Measurements from ENCODE around the gene CKLF.

Gene CKLF

GRCh38 chr16:66517586-66518263 lies 34.7 kb upstream of the CKLF start:
- DNase-seq, result no peak

DNA sequence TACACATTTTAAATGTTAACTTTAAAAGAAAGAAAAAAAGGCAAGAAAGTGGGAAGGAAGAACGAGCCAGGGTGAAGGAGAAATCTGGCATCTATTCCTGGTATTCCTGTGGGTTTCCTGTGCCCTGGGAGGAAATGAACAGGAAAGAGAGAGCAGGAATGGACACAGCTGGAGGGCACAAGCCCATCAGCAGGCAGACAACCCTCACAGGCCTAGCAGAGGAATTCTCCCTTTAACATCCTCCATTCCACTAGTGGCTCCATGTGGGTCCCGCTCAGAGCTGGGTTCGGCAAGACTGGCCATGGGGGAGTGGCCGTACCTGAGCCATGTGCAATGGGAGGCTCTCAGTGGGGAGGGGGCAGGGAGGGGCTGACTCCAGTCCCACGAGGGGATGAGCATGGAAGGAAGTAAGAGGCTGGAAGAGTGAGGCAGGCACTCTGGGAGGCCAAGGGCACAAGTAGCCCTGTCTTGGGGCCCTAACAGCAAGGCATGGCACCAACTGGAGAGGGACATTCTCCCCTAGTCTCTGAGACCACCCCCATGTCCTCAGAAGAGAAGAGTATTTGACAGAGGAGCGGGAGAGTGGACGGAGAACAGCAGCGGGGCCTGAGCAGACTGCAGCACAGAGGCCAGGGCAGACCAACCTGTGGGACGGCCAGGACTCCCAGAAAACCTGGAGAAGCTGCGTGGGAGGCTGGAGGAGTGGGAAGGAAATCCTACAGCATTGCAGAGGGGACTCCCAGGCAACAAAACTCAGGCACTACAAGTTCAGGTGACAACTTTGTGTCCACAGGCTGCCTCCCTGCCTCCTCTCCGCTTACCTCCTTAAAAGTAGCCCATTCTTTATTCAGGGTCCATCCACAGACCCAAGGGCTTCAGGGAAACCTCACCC lies 32.6 kb upstream of the CKLF start:
- no peak for DNase-seq

DNA sequence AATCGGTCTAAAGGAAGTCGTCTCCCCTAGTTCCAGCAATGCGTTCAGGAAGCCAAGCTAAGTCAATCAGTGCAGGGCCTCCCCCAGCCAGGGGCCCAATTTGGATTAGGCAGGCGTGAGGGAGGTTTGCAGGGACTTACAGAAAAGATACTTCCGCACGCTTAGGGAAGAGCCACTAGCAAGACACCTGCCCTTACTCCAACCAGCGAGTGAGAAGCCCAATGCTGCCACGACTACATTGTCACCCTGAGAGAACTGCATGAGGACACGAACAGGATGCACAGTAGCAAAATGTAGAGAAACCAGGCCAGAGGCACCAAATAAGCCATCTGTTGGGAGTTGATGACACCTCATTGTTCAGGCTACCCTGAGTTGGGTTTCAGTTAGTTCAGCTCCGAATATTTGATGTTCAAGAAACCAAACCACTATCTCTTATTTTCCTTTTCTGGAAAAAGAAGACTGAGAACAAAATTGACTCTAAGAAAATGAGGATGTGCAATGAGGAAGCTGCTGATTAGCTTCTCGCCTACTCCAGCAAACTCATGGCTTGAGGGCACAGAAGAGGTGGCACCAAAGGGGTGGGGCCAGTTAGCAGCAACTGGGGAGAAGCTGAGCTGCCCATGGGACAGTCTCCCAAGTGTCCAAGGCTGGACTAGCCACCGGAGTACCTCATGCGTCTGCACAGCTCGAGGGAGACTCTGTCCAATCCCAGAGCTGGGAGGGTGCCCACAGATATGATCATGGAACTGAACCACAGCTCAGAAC lies 31.8 kb upstream of the CKLF start:
- no peak for DNase-seq

DNA sequence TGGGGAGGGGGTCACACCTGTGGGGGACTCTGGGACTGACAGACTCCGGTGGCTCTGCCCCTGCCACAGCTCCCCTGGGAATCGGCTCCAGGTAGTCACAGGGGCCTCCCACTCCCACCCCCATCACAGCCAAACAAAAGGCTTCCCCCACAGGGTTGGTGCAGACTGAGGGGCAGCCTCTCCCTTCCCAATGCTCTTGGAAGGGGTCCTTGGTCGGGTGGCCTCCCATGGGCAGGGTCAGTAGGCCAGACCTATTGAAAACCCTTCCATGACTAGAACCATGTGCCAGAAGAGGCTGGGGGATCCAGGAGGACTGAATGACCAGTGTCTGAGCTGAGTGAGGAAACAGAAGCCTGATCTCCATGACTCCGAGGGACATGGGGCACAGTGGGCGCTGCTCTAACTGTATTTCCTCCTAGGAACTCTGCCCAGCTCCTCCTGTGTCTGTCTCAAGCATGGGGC lies 31.1 kb upstream of the CKLF start:
- DNase-seq, result no peak

DNA sequence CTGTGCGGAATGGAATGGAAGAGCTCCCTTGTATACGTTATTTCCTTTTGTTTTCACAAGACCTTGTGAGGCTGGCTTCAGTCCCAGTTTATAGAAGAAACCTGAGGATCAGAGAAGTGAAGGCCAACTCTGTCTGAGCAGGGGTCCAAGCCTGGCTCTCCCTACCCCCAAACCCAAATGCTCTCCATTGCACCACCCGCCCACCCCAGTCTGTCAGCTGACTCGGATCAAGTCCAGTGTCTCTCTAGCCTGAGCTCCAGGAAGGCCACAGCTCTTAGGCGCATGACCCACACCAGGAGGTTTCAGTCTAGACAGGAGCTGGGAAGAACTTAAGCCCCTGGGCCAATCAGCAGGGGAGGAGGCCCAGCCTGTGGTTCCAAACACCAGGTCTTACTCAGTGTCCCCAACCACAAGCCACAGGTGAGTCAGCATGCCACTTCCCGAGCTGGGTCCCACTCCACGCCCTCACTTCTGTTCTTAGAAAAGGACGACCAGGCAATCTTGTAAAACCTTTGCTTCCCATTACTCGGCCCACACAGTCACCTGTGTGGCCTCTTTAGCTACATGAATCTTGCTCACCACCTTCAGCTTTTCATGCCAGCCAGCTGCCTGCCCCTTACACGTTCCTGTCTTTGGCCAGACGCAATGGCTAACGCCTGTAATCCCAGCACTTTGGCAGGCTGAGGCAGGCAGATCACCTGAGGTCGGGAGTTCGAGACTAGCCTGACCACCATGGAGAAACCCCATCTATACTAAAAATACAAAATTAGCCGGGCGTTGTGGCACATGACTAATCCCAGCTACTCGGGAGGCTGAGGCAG lies 30.2 kb upstream of the CKLF start:
- peak; percentile 15 for DNase-seq

- no peak for DNase-seq
Observed at GRCh38 chr16:66522816-66523590, 29.4 kb upstream of the CKLF start.

GRCh38 chr16:66523861-66524354 lies 28.5 kb upstream of the CKLF start:
- DNase-seq, result no peak

- no peak for DNase-seq
Observed at GRCh38 chr16:66524601-66525164, 27.7 kb upstream of the CKLF start.

DNA sequence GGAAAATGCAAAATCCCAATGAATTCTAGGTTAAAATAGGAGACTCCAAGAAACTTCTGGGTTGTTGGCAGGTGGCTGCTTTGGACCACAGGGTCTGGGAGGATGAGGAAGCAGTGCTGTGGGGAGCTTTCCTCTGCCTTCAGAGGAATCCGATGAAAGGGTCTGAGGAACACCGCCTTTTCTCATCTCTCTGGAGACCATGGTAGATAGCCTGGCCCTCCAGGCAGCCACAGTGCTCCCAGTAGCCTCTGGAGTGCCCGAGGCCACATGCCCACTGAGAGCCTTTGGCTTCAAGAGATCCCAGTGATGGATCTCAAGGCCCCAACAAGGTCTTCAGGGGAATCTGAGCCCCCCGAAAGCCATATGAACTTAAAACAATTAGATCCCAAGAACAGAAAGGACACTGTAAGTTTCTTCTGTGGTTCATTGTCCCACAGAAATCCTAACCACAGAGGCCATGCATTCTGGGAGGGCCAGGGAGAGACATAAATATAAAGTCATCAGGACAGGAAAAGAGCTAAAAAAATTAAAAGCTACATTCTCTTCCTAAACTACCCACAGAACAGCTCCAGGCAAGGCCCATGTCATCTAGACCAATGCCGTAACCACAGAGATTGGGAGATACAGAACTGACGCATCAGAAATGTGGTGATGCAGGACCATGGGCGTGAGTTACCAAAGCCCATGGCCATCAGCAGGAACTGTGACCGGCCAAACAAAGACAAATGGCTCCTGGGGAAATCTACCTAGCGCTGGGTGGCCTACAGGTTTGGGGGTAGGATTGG lies 26.8 kb upstream of the CKLF start:
- no peak for DNase-seq

DNA sequence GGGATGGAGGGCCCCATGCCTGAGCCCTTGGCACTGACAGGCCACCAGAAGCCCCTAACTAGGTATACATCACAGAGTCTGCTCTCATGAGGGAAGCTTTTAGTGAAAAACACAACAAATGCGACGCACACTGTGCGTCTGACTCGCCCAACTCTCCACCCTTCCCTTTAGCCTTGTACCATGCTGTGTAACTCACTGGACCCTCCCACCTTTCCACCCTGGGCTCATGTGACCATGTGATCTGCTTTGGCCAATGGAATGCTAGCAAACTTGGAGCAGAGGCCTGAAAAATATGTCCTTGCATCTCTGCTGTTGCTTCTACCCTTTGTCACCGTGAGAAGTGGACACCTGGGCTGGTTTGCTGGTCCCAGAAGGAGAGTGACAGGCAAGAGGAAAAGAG lies 24.1 kb upstream of the CKLF start:
- DNase-seq, result no peak

DNA sequence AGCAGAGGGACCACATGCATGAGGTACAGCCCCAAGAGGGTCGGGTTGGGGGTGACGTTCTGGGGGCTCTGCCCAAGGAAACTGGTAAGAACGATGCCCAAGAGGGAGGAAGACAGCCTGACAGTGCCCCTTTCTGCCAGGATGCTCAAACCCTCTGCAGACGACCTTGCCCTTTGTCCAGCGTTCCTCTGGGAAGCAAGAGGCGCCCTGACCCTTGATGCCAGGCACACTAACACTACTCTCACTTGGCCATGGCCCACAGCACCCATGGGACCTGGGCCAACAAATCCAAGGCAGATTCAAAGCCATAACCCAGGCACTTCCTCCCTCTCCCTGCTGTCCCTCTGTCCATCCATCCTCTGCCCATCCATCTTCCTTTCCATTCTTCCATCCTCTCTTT lies 22.9 kb upstream of the CKLF start:
- no peak for DNase-seq

DNA sequence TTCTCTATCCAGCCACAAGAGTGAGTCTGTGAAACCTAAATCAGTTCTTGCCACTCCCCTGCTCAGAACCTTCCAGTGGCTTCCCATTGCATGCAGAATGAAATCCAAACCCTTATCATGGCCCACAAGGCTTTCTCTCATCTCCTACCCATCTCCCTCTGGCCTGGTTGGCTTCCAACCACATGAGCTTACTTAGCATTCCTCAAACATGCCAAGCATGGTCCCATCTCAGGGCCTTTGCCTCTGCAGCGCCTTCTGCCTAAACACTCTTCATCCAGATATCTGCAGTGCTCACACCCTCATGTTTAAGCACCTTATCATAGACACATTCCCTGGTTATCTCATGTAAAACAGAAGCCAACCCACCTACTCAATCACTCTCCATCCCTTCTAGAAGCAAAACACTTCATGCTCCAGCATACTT lies 18.0 kb upstream of the CKLF start:
- DNase-seq, result no peak

DNA sequence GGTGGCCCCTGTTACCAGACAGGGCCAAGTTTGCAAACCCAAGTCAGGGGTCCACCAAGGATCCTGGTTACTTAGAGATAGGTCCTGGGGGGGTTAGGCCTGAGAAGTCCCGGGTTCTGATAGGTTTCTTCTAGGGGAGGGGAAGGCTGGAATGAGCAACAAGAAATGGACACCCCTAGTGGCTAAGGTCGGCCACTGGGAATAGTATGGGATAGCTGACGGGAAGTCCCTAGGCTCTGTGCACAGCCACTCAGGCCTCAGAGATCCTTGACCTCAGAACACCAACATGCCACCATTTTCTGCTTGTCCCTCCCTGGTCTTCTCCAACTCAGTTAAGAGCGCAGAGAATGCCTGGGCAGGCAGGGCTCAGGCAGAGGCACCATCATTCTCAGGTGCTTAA lies 15.9 kb upstream of the CKLF start:
- no peak for DNase-seq

- no peak for DNase-seq
Observed at GRCh38 chr16:66537236-66537635, 15.1 kb upstream of the CKLF start.

DNA sequence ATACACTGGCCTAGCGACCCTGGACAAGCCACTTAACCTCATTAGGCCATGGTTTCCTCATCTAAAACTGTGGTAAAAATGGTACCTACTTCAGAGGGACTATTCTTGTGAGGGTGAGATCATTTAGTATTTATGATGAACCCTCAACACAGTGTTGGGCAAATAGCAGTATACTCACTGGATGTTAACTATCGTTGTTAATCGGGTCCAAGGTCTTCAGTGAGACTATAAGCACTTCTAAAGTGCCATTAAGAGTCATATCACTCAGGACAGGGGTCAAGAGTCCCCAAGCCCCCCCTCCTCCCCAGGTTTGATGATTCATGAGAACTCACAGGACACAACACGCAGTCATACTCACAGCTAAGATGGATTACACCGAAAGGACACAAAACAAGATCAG lies 13.5 kb upstream of the CKLF start:
- no peak for DNase-seq

DNA sequence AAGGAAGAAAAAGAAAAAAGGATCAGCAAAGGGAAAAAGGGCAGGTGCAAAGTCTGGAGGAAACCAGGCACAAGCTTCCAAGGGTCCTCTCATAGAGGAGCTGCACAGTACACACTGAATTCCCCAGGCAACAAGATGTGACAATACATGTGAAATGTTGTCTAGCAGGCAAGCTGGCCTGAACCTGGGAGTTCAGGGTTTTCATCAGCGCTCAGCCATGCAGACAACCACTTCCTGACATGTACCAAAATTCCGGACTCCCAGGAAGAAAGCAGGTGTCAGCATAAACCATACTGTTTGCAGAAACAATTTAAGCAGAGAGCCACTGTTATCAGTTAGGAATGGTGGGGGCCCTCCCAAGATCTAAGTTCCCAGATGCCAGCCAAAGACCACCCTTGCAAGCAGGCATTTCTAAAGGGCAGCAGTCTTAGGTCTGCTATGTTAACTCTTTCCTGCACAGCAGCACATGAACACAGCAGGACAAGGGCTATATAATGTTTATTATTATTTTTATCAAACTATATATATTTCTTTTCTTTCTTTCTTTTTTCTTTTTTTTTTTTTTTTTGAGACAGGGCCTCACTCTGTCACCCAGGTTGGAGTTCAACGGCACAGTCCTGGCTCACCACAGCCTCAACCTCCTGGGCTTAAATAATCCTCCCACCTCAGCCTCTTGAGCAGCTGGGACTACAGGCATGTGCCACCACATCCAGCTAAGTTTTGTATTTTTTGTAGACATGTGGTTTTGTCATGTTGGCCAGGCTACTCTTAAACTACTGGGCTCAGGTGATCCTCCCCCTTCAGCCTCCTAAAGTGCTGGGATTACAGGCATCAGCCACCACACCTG lies 12.5 kb upstream of the CKLF start:
- no peak for DNase-seq

DNA sequence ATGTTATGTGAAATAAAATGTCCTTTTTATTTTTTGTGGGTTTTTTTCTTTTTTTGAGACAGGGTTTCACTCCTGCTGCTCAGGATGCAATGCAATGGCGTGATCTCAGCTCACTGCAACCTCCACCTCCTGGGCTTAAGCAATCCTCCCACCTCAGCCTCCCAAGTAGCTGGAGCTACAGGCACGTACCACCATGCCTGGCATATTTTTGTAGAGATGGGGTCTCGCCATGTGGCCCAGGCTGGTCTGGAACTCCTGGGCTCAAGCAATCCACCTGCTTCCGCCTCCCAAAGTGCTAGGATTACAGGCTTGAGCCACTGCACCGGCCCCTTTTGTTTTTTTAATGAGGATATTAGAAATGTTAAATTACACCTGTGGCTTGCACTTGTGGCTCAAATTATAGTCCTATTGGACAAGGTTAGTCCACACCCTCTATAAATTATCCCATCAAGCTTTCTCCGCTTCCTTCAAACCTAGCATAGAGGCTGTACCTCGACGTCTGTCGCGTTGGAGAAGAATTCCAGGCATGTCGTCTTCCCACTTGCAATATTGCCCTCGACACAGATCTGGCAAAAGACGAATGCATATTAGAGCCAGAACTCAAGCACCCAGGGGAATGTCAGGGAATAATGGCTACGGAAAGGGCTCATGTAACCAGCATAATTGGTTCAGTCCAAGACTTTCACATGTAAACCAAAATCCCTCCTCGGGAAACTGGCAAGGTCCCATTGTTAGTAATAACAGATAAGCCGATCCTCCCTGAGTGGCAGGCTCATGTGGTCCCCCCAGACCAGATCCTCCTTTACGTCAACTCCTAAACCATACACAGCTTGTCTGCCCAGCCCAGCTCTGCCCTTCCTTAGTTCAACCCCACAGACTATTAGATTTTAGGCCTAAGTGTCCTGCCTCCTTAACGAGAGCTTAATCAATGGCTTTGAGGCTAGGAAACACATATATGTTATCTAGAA lies 10.7 kb upstream of the CKLF start:
- DNase-seq, result no peak

GRCh38 chr16:66542396-66542795 lies 10.0 kb upstream of the CKLF start:
- no peak for DNase-seq
